ENCODE measurements around the gene NUMBL. TPM values are rescaled to one million over a fixed set of nuclear protein-coding genes. Genes with fewer than 3 reads are reported as not detected.
"Not testable (repeated sequence)": the region's sequence is repeated elsewhere in the genome, so short reads cannot be mapped to it uniquely, and the experiment has no call there.

The NUMBL gene
- polyA plus RNA-seq, 1 experiment, result 29.4 TPM

DNA sequence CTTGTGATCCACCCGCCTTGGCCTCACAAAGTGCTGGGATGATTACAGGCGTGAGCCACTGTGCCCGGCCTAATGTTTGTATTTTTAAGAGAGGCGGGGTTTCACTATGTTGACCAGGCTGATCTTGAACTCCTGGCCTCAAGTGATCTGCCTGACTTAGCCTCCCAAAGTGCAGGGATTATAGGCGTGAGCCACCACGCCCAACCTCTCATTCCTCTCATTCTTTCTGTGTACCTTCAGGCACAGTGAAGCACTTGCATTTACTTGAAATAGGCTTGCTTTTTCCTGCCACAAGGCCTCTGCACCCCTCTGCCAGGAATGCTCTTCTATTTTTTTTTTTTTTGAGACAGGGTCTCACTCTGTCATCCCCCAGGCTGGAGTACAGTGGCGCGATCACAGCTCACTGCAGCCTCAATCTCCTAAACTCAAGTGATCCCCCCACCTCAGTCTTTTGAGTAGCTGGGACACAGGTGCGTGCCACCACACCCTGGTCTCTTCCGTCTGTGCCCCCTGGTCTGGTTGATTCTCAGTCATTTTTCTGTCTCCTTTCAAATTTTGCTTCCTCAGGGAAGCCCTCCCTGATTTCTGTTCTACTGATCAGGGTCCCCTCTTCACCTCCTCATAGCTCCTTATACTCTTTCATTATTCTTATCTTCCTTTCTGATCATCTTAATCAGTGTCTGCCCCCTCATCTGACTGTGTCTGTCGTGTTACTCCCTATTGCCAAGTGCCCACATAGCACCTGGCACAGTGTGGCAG lies 44.7 kb upstream of the NUMBL start:
- Histone ChIP-seq H3K4me3 (ENCODE audit: low read depth, low read length) (no peak overlapping the region), H3K9me3 (ENCODE audit: control insufficient read depth, insufficient read depth, low read length) (no peaks in the 10 kb centered on the region), H3K27me3 (ENCODE audit: control insufficient read depth, insufficient read depth, low read length) (no peaks in the 10 kb centered on the region), H3K27ac (ENCODE audit: low read depth, low read length) (no peak overlapping the region)
- ChIA-PET POLR2A (no interaction called here), CTCF (no interaction called here)
- TF ChIP-seq, protein P1, sequence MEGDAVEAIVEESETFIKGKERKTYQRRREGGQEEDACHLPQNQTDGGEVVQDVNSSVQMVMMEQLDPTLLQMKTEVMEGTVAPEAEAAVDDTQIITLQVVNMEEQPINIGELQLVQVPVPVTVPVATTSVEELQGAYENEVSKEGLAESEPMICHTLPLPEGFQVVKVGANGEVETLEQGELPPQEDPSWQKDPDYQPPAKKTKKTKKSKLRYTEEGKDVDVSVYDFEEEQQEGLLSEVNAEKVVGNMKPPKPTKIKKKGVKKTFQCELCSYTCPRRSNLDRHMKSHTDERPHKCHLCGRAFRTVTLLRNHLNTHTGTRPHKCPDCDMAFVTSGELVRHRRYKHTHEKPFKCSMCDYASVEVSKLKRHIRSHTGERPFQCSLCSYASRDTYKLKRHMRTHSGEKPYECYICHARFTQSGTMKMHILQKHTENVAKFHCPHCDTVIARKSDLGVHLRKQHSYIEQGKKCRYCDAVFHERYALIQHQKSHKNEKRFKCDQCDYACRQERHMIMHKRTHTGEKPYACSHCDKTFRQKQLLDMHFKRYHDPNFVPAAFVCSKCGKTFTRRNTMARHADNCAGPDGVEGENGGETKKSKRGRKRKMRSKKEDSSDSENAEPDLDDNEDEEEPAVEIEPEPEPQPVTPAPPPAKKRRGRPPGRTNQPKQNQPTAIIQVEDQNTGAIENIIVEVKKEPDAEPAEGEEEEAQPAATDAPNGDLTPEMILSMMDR (IDR thresholded peaks at IDR 0.05; ENCODE audit: low read depth, low read length), result no peak
- DNase-seq (ENCODE audit: low read depth, low spot score), result no peak

DNA sequence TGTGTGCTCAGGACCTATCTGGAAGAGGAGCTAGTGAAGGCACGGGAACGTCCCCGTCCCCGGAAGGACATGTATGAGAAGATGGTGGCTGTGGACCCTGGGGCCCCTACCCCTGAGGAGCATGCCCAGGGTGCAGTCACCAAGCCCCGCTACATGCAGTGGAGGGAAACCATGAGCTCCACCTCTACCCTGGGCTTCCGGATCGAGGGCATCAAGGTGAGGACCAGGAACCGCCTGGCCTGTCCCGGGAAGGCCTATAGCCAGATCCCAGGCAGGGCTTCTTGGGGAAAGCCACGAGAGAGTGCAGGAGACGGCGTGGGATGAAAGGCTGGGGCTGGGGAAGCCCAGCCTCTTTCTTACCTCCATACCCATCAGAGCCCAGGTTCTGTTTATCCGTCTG lies 42.7 kb upstream of the NUMBL start:
- DNase-seq (ENCODE audit: low read depth, low spot score), result no peak
- POLR2A ChIA-PET, result interaction anchor here (1.0 kb wide), 1 partner anchor 10 kb away, joined by 3 read pairs; no protein-coding TSS in a partner anchor
- H3K27ac ChIP-seq (ENCODE audit: low read depth, low read length), result no peak overlapping the region
- CTCF ChIA-PET, result interaction anchor here (1.3 kb wide), 1 partner anchor 31 kb away, joined by 3 read pairs; no protein-coding TSS in a partner anchor
- no peak overlapping the region for H3K4me3 ChIP-seq (ENCODE audit: low read depth, low read length)
- H3K9me3 ChIP-seq (ENCODE audit: control insufficient read depth, insufficient read depth, low read length), result no peaks in the 10 kb centered on the region
- TF ChIP-seq, protein P1 (IDR thresholded peaks at IDR 0.05; ENCODE audit: low read depth, low read length), result no peak
- no peaks in the 10 kb centered on the region for H3K27me3 ChIP-seq (ENCODE audit: control insufficient read depth, insufficient read depth, low read length)

DNA sequence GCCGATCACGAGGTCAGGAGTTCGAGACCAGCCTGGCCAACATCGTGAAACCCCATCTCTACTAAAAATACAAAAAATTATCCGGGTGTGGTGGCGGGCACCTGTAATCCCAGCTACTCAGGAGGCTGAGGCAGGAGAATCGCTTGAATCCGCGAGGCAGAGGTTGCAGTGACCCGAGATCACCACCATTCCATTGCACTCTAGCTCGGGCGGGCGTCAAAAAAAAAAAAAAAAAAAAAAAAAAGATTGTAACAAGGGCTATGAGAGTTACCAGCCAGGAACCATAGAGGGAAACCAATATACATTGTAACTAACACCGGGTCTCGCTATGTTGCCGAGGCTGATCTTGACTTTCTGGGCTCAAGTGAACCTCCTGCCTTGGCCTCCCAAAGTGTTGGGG lies 41.9 kb upstream of the NUMBL start:
- H3K27me3 ChIP-seq (ENCODE audit: control insufficient read depth, insufficient read depth, low read length); H3K27ac ChIP-seq (ENCODE audit: low read depth, low read length); H3K4me3 ChIP-seq (ENCODE audit: low read depth, low read length); CTCF ChIA-PET; DNase-seq (ENCODE audit: low read depth, low spot score); H3K9me3 ChIP-seq (ENCODE audit: control insufficient read depth, insufficient read depth, low read length): not testable (repeated sequence)
- POLR2A ChIA-PET, result interaction anchor here (0.7 to 1.0 kb wide), 2 partner anchors 10 to 69 kb away, joined by 3 to 9 read pairs; no protein-coding TSS in a partner anchor

DNA sequence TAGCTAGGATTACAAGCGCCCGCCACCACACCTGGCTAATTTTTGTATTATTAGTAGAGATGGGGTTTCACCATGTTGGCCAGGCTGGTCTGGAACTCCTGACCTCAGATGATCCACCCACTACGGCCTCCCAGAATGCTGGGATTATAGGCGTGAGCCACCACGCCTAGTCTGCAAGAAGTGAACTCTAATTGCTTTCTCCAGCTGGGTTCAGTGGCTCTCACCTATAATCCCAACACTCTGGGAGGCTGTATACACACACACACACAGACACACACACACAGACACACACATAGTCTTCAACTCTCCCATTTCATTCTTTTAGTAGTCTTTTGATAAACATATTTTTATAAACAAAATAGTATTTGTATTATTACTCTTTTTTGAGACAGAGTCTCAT lies 39.6 kb upstream of the NUMBL start:
- H3K27ac ChIP-seq (ENCODE audit: low read depth, low read length); POLR2A ChIA-PET; H3K4me3 ChIP-seq (ENCODE audit: low read depth, low read length); DNase-seq (ENCODE audit: low read depth, low spot score); H3K9me3 ChIP-seq (ENCODE audit: control insufficient read depth, insufficient read depth, low read length); CTCF ChIA-PET; H3K27me3 ChIP-seq (ENCODE audit: control insufficient read depth, insufficient read depth, low read length): not testable (repeated sequence)

DNA sequence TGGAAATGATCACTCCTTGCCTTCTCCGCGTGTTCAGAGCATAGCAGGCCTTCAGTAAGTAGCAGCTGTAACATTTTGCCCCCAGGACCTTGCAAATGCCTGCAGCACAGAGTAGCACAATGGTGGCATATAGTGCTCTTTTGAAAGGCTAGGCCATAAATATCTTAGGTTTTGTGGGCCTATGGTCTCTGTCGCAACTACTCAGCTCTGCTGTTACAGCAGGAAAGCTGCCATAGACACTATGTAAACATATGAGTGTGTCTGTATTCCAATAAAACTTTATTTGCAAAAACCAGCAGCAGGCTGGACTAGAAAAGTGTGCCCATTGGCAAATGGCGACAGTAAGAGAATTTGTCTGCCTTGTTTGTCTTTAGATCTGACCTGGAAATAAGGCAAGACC lies 35.8 kb upstream of the NUMBL start:
- no peak for DNase-seq (ENCODE audit: low read depth, low spot score)
- ChIA-PET POLR2A (interaction anchor here (0.6 to 0.7 kb wide), 2 partner anchors 8 to 85 kb away, joined by 3 read pairs; no protein-coding TSS in a partner anchor), CTCF (no interaction called here)

DNA sequence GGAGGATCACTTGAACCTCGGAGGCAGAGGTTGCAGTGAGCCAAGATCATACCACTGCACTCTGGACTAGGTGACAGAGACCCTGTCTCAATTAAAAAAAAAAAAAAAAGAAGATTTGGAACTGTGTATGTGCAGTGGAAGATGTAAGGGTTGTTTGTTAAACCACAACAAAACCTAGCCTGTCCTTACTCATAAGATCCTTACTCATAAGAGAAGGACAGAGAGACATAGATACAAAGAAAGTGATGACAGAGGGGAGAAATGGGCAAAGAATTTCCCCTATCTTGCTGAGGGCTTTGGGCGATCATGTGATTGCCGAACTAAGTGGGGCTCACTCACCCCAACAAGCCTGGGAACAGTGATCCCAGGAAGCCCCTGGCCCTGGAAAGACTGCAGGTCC lies 34.4 kb upstream of the NUMBL start:
- Histone ChIP-seq H3K4me3 (ENCODE audit: low read depth, low read length) (no peak overlapping the region), H3K27me3 (ENCODE audit: control insufficient read depth, insufficient read depth, low read length) (no peaks in the 10 kb centered on the region), H3K27ac (ENCODE audit: low read depth, low read length) (no peak overlapping the region), H3K9me3 (ENCODE audit: control insufficient read depth, insufficient read depth, low read length) (no peaks in the 10 kb centered on the region)
- no peak for DNase-seq (ENCODE audit: low read depth, low spot score)
- ChIA-PET CTCF (interaction anchor here (0.9 kb wide), 1 partner anchor 63 kb away, joined by 10 read pairs; no protein-coding TSS in a partner anchor), POLR2A (no interaction called here)
- TF ChIP-seq, protein P1 (IDR thresholded peaks at IDR 0.05; ENCODE audit: low read depth, low read length), result no peak

More for the DNA sequence above, 35.8 kb upstream of the NUMBL start:
- Histone ChIP-seq H3K4me3 (ENCODE audit: low read depth, low read length) (no peak overlapping the region), H3K27me3 (ENCODE audit: control insufficient read depth, insufficient read depth, low read length) (no peaks in the 10 kb centered on the region), H3K9me3 (ENCODE audit: control insufficient read depth, insufficient read depth, low read length) (no peaks in the 10 kb centered on the region), H3K27ac (ENCODE audit: low read depth, low read length) (no peak overlapping the region)
- TF ChIP-seq, protein P1 (IDR thresholded peaks at IDR 0.05; ENCODE audit: low read depth, low read length), result no peak

Data from AG04450 (cell line).